Gastroesophageal sphincter (tissue), 4 donors: ENCODE measurements around the gene CYP1A2. TPM values are rescaled to one million over a fixed set of nuclear protein-coding genes. Genes with fewer than 3 reads are reported as not detected.

Experiments
- ATAC-seq: fragments of 150-250 bp; one replicate; pipeline ENCODE4 v1.9.1; 2016; ENCODE audit warnings: mild to moderate bottlenecking, moderate library complexity
- H3K27ac ChIP-seq, 4 donors: fragments of 200-600 bp; sonication (generic) in 3 of 4; 1 replicate in 3 of 4; 2 replicates in 1 of 4; pipeline ENCODE4 v1.5.1; 2016 to 2019
- H3K27me3 ChIP-seq: fragments of 200-600 bp; sonication (generic); one replicate; pipeline ENCODE4 v1.5.1; 2019
- H3K36me3 ChIP-seq, 2 donors: fragments of 200-600 bp; sonication (generic); one replicate each; pipeline ENCODE4 v1.5.1; 2019; ENCODE audit warnings: control low read depth in 1 of 2
- H3K4me1 ChIP-seq, 3 donors: fragments of 200-600 bp; sonication (generic); 1 replicate in 2 of 3; 2 replicates in 1 of 3; pipeline ENCODE4 v1.5.1; 2016 to 2019; ENCODE audit warnings: control low read depth in 2 of 3
- H3K4me3 ChIP-seq, 2 donors: fragments of 200-600 bp; sonication (generic); one replicate each; pipeline ENCODE4 v1.5.1; 2019; ENCODE audit warnings: mild to moderate bottlenecking in 1 of 2, moderate library complexity in 1 of 2
- H3K9me3 ChIP-seq, 3 donors: fragments of 200-600 bp; sonication (generic); one replicate each; pipeline ENCODE4 v1.5.1; 2017 to 2019; ENCODE audit warnings: control low read depth in 2 of 3
- EP300 ChIP-seq: sonication (generic); formaldehyde crosslinking; IDR thresholded peaks from one replicate; pipeline ENCODE4 v1.6.1; 2017; ENCODE audit warnings: antibody characterized with exemption, mild to moderate bottlenecking
- POLR2A ChIP-seq, 2 donors: fragments of 450-650 bp; IDR thresholded peaks; one replicate each; pipeline ENCODE4 v1.6.1; 2017; ENCODE audit warnings: antibody characterized with exemption in 2 of 2, mild to moderate bottlenecking in 2 of 2, moderate library complexity in 1 of 2
- POLR2AphosphoS5 ChIP-seq: sonication (generic); formaldehyde crosslinking; IDR thresholded peaks from one replicate; pipeline ENCODE4 v1.6.1; 2017; ENCODE audit warnings: antibody characterized with exemption
- WGBS, 2 donors: methylation state at CpG; one replicate each; pipeline ENCODE4 v1.1.5; 2018; ENCODE audit warnings: low coverage in 1 of 2; 5-methylcytosine and 5-hydroxymethylcytosine counted together
- total RNA-seq, 4 donors: library from RNA; depleted of rRNA; stranded (reverse); fragments of >200 nt; gene quantifications; one replicate each; pipeline ENCODE4 v1.1.0, GENCODE V29; 2016
- TF ChIP-seq, protein P1 (sequence below), 4 experiments: fragments of 200-600 bp in 2 of 4; fragments of 450-650 bp in 2 of 4; sonication (generic) in 1 of 4; IDR thresholded peaks; one replicate each; pipeline ENCODE4 v1.5.1; 2017 to 2019; ENCODE audit warnings: antibody characterized with exemption in 4 of 4, mild to moderate bottlenecking in 2 of 4, moderate library complexity in 2 of 4

The CYP1A2 gene
- total RNA-seq, 4 donors from 2014 or later: not detected

DNA sequence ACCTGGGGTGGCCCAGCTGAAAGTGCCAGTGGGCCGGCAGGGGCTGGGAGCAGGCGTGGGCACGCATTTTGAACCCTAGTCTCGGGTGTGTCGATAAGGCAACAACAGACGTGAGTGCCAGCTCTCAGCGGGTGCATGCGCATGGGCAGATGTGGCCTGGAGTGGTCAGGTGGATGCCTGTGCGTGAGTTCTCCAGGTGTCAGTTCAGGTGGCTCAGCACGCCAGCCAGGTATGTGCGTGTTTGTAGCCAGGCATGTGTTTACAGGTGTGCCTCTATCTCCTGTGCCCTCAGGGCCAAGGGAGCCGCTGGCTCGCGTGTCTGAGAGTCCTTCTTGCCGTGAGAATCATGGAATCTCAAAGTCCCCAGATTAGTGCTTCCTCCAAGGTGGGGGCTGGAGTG, 14.8 kb downstream of the CYP1A2 start:
- Histone ChIP-seq H3K9me3 (no peaks in the 10 kb centered on the region), H3K27me3 (peaks cover 48% of the 10 kb centered on the region), H3K27ac (peak overlapping the region in 1 of 4 donors; percentile 15), H3K4me3 (no peak overlapping the region), H3K36me3 (no peaks in the 10 kb centered on the region), H3K4me1 (peaks cover 0 to 3% (median 0%) of the 10 kb centered on the region in 3 donors)
- TF ChIP-seq EP300 (no peak), POLR2A (IDR thresholded peaks at IDR 0.05) (no peak), POLR2AphosphoS5 (no peak)
- TF ChIP-seq, protein P1, sequence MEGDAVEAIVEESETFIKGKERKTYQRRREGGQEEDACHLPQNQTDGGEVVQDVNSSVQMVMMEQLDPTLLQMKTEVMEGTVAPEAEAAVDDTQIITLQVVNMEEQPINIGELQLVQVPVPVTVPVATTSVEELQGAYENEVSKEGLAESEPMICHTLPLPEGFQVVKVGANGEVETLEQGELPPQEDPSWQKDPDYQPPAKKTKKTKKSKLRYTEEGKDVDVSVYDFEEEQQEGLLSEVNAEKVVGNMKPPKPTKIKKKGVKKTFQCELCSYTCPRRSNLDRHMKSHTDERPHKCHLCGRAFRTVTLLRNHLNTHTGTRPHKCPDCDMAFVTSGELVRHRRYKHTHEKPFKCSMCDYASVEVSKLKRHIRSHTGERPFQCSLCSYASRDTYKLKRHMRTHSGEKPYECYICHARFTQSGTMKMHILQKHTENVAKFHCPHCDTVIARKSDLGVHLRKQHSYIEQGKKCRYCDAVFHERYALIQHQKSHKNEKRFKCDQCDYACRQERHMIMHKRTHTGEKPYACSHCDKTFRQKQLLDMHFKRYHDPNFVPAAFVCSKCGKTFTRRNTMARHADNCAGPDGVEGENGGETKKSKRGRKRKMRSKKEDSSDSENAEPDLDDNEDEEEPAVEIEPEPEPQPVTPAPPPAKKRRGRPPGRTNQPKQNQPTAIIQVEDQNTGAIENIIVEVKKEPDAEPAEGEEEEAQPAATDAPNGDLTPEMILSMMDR (IDR thresholded peaks at IDR 0.05): no peak
- no CpG with 5 or more reads among the region's 15 CpGs for WGBS, 2 donors
- no peak for ATAC-seq

DNA sequence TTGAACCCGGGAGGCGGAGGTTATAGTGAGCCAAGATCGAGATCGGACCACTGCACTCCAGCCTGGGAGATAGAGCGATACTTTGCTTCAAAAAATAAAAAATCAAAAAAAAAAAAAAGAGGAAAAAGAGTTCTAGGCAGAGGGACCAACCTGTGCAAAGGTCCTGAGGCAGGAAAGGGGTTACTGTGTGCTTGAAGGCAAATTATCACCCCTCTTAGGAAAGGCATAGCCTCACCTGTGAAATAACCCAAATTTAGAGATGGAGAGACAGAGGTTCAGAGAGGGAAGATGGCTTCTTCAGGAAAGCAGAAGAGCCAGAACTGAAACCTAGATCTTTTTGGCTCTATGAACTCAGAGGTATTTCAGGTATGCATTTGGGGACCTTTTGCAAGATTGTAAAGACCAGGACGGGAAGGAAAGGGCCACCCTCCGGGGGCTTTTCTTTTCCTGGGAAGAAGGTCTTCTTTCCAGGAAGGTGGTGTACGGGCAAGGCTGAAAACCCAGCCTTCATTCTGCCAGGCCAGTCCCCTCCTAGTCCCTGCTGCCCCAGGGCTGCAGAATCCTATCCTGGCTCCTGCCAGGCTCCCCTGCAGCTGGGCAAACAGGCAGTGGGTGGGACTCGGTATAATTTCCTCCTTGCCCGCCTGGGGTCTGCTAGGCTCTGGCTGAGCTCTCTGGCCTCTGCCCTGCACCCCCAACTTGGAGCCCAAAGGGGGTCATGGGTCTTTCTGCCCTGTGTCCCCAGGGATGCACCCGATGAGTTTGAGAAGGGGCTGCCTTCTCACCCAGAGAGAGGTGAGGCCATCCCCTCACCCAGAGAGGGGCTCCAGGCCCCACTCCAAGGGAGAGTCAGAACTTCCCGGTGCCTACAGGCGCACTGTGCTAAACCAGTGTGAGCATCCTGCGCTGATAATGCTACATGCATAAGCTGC, 18.8 kb downstream of the CYP1A2 start:
- no peak overlapping the region for H3K4me3 ChIP-seq
- no peak overlapping the region for H3K27ac ChIP-seq
- peaks cover 48% of the 10 kb centered on the region for H3K27me3 ChIP-seq
- no peaks in the 10 kb centered on the region for H3K36me3 ChIP-seq
- no peak for ATAC-seq
- peaks cover 0 to 16% (median 4%) of the 10 kb centered on the region in 3 donors for H3K4me1 ChIP-seq
- H3K9me3 ChIP-seq: no peaks in the 10 kb centered on the region
- TF ChIP-seq POLR2AphosphoS5: no peak
- no peak for TF ChIP-seq POLR2A (IDR thresholded peaks at IDR 0.05)
- no peak for TF ChIP-seq EP300
- TF ChIP-seq, protein P1 (IDR thresholded peaks at IDR 0.05): no peak
- 60 to 76% methylated on average over 2 to 6 of the region's 14 CpGs for WGBS, 2 donors

DNA sequence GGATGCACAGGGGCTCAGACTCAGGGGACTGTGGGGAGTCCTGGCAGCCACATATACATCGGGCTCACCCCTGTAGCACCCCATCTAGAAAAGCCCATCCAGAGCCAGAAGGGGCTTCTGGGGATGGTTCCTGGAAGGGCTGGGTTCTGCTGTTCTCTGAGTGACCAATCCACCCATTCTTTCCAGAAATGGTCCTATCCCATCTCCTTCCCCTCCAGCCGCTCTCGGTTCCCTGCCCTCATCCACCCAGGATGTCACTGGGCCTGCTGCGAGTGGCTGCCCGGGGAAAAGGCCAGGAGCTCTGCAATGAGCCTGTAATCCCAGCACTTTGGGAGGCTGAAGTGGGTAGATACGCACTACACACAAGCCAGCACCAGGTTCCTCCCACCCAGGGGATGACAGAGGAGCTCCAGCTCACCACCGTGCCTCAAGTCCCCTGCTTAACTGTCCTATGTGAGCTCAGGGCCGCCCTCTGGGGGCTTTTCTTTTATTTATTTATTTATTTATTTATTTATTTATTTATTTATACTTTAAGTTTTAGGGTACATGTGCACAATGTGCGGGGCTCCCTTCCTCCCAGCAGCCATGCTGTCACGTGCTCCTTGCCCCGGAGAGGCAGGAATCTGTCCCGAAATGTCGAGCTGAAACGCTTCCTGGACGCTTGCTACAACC, 19.6 kb downstream of the CYP1A2 start:
- TF ChIP-seq, protein P1 (IDR thresholded peaks at IDR 0.05): no peak
- TF ChIP-seq POLR2AphosphoS5 (no peak), EP300 (no peak), POLR2A (IDR thresholded peaks at IDR 0.05) (no peak)
- Histone ChIP-seq H3K9me3 (no peaks in the 10 kb centered on the region), H3K4me3 (peak overlapping the region in 1 of 2 donors; percentile 1), H3K4me1 (peaks cover 0 to 16% (median 4%) of the 10 kb centered on the region in 3 donors), H3K36me3 (no peaks in the 10 kb centered on the region), H3K27ac (no peak overlapping the region), H3K27me3 (peaks cover 40% of the 10 kb centered on the region)
- WGBS, 2 donors: 0 to 13% methylated on average over 8 to 11 of the region's 15 CpGs
- no peak for ATAC-seq

DNA sequence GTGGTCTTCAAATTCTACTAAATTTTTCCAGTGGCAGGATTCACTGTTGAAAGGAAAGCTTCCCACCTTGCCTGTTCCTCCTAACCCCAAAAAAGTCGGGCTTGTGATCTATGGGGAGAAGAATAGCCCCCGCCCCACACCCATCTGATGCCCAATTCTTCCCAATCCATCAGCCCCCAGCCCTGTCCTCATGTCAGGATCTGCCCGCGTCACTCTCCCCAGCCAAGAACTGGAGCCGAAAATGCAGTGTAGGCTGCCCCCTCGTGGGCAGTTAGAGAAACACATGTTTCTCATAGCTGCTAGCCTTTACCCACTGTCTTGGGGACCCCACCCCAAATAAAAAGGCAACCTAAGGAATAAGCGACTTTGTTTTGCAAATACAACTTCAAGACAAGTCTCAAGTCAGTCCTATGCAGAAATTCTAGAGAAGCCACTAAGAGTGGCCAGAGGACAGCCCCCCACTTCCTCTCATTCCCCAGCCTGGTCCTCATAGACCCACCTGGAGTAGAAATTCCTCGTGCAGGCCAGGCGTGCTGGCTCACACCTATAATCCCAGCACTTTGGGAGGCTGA, 20.2 kb downstream of the CYP1A2 start:
- Histone ChIP-seq H3K4me3 (peak overlapping the region in 1 of 2 donors; percentile 1), H3K36me3 (no peaks in the 10 kb centered on the region), H3K27ac (no peak overlapping the region), H3K27me3 (peaks cover 34% of the 10 kb centered on the region), H3K9me3 (no peaks in the 10 kb centered on the region), H3K4me1 (peaks cover 0 to 16% (median 4%) of the 10 kb centered on the region in 3 donors)
- 0% methylated on average over 5 to 7 of the region's 9 CpGs for WGBS, 2 donors
- no peak for TF ChIP-seq POLR2A (IDR thresholded peaks at IDR 0.05)
- TF ChIP-seq, protein P1 (IDR thresholded peaks at IDR 0.05): peak in 3 of 4 experiments; percentile 81 to 84 (median 82)
- ATAC-seq: no peak
